ENCODE data around the gene ARHGEF33.

Gene ARHGEF33

DNA sequence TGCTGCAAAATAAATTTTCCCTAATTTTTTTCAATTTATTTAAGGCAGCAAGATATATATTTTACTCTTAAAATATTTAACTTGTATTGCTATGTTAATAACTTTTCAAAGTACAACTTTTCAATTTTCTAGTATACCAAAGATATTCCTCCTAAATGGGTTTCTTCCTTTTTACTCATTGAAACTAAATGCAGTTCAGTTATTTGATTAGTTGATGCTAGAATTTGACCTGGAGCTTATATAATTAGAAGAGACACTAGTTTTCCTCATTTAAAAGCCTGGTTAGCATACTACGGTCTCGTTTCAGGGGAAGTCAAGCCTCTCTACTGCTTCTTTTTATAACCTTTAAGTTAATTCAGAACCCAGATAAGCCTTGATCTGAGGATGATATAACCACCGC, at the start of gene ARHGEF33:
TSS of gene ARHGEF33 (plus strand) at position 301 of the 400 bp plus-strand sequence. CDS start 29,573 bp downstream, outside the sequence.
- no peak for DNase-seq

GRCh38 chr2:38850045-38850444, 39.6 kb upstream of the ARHGEF33 start:
- DNase-seq, result no peak

GRCh38 chr2:38856165-38856564, 33.5 kb upstream of the ARHGEF33 start:
- no peak for DNase-seq

DNA sequence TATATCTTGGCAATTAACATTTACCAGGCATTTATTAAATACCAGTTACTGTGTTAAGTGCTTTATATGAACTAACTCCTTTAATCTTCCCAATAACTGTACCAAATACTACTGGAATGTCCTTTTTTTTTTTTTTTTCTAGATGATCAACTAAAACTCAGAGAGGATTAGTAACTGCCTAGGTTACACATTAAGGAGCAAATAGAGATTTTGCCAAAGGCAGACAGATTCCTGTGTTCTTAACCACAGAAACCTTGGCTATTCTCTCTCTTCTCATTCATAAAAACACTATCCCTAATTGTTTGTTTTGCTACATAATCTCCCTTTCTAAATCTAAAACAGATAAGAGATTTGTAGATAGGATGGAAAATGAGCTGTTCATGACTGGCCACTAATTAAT, 27.2 kb upstream of the ARHGEF33 start:
- no peak for DNase-seq

GRCh38 chr2:38863061-38863695, 26.5 kb upstream of the ARHGEF33 start:
- DNase-seq, result no peak

GRCh38 chr2:38866773-38867443, 22.8 kb upstream of the ARHGEF33 start:
- no peak for DNase-seq

- DNase-seq, result no peak
These were observed 18.2 kb upstream of the ARHGEF33 start for GRCh38 chr2:38871432-38871831.

DNA sequence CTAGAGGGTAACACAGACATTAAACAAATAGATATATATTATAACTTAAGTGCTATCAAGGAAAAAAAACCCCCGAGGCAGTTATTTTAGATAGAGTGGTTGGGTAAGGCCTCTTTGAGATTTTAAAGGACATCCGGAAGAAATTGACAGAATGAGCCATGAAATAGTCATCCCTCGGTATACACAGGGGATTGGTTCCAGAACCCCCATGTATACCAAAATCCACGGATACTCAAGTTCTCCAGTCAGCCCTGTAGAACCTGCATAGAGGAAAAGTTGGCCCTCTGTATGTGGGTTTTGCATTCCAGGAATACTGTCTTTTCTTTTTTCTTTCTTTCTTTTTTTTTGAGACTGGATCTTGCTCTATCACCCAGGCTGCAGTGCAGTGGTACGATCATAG, 15.9 kb upstream of the ARHGEF33 start:
- DNase-seq, result no peak

DNA sequence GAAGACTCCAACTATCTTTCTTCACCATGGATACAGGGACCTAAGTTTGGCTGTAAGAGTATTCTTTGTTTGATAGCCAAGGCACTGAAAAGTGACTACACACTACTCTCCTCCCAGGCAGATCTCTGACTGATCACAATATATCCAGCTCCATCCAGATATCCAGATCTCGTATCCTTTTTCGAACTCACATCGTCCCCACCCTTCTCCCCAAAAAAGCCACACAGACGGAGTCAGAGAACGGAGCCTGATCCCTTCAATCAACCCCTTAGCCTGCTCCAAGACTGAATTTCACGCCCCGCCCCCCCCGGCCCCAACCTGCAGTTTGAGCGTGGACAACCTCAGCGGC, 14.5 kb upstream of the ARHGEF33 start:
- DNase-seq, result no peak

- DNase-seq, result peak; percentile 87
These were observed 13.9 kb upstream of the ARHGEF33 start, which contains the start of the genes DHX57 and MORN2 for GRCh38 chr2:38875576-38876367. TSS of gene DHX57 (minus strand) at chr2:38875934. CDS start at chr2:38868405, 7,529 bp downstream. TSS of gene MORN2 (plus strand) at chr2:38875976.

- DNase-seq, result no peak
These were observed 13.3 kb upstream of the ARHGEF33 start for GRCh38 chr2:38876407-38876806.

DNA sequence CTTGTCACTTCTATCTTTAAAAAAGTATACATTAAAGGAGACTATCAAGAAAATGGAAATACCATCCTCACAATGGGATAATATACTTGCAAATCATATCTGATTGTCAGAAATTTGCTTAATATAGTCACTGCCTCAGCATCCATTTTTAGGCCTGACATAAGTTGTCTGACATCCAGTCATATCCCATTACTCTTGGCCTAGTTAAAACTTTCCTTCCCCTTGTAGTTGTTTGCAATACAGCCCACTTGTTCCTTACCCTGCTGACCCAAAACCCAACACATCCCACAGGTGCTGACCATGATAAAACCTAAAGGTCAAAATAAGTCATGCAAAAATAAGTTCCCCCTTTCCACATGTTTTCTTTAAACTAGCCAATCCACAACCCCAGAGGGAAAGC, 3.6 kb upstream of the ARHGEF33 start:
- DNase-seq, result no peak

GRCh38 chr2:38887347-38887746, 2.3 kb upstream of the ARHGEF33 start:
- no peak for DNase-seq

GRCh38 chr2:38887902-38888554, 1.6 kb upstream of the ARHGEF33 start:
- DNase-seq, result no peak

DNA sequence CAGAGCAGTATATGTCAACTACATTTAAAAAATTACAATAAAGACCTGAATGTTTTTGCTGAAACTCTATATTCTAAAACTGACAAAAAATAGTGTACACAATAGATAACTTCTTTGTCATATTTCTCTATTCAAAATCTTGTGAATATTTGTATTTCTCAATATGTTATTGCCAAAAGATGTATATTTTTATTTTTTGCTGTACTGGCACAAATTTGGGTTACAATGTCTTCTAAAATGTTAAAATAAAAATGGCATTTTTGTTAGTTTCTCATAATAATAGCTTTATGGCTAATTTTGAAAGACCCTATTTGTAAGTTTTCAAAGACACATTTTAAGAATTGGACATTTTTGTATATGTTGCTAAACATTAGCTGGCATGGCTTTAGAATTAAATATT, 630 bp upstream of the ARHGEF33 start:
- no peak for DNase-seq

GRCh38 chr2:38892819-38893218, 3.1 kb downstream of the ARHGEF33 start:
- DNase-seq, result no peak

DNA sequence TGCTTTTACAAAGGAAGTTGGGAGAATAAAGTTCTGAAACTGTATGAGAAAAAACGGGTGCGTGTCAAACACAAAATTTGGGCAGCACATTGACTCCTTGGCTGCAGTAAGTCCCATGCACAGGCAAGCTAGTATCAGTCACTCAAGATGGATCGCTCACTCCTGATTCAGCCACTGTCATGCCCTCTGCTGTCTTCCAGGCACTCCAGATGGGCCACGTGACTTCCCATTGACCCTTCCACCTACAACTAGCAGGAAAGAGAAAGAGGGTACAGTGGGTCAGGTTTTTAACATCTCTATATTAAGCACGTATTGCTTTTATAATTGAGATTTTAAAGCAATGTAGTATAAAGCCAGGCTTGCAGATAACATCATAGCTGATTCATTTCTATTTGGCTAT, 8.6 kb downstream of the ARHGEF33 start:
- no peak for DNase-seq

GRCh38 chr2:38900726-38901125, 11.1 kb downstream of the ARHGEF33 start:
- DNase-seq, result no peak

DNA sequence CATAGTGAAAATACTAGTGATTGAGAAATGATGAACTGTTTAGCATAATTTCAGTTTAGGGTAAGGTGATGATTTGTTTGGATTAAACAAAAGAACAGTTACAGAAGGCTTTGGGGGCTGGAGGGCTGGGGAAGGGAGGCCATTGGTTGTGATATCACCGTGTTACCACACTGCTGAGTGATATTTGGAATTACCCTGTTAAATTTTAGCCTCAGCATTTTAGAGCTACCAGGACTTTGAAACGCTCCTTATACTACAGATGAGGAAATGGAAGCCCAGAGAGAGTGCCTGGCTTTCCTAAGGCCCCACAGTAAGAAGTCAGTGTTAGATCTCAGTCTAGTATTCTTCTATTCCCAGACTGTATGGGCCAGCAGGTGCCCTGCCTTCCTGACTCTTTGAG, 15.6 kb downstream of the ARHGEF33 start:
- no peak for DNase-seq

DNA sequence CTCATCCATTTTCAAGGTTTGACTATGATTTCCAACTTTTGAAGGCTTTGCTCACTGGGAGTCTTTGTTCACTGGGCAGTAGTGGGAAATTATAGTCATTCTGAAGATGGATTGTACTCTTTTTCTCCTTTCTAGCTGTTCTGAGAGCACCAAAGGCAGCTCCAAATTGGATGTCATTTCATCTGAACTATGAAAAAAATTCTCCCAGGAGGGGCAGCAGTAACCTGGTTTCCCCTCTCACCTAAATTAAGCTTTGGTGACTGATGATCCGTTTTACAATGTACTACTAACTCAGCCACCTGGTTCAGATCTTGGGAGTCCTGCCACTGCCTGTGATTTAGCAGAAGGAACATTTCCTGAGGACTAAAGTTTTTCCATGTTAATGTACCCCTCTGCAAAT, 17.6 kb downstream of the ARHGEF33 start:
- no peak for DNase-seq

DNA sequence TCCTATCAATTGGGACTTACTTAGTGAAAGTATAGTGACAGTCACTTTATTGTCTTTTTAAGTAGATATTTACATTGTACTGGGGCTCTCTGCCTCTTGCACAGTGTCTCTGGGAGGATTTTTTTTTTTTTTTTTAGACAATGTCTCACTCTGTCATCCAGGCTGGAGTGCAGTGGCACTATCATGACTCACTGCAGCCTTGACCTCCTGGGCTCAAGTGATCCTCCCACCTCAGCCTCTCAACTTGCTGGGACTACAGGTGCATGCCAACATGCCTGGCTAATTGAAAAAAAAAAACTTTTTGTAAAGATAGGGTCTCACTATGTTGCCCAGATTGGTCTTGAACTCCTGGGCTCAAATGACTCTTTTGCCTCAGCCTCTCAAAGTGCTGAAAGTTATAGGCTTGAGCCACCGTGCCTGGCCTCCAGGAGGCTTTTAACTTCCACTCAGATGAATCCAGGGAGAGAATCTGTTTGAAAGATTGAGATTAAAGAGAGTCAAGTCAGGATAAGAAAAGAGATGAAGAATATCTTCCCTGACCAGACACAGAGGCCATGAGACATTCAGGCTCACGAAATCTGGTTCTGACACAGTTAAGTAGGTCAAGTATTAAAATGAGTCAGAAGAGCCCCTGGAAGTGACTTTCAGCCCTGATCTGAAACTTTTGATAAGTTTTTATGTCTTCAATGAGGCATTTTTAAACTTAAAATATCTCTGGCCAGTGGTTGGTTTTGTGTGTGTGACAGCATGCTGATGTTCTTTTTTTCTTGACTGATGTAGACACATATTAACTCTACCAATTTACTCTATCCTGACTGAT, 18.3 kb downstream of the ARHGEF33 start:
- no peak for DNase-seq

DNA sequence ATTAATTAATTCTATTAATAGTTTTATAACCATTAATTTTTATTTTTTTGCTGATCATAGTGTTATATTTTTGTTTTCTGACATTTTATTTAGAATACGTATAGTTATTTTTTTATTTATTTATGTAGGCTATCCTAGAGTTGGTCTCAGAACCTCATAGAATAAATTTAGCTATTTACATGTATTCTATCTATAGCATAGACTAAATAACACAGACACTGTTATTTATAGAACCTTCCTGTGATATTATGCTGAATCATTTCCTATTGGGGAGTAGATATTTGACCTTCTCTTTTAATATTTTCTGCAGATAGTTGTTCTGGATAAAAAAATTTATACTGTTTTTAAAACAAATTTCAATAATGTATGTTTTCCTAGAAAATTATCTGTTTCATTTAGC, 20.2 kb downstream of the ARHGEF33 start:
- no peak for DNase-seq

- DNase-seq, result no peak
These were observed 21.5 kb downstream of the ARHGEF33 start for GRCh38 chr2:38911191-38911590.
